Panc1 (cell line): ENCODE measurements around the gene ZNF664. TPM values are rescaled to one million over a fixed set of nuclear protein-coding genes. Genes with fewer than 3 reads are reported as not detected.

Experiments used
- ATAC-seq: fragments of 200-7000 bp; cut with Tn5 transposase; 2 replicates; pipeline ENCODE4 v1.9.1; 2020; ENCODE audit warnings: mild to moderate bottlenecking, moderate library complexity
- BruUV-seq: library from RNA; stranded (reverse); fragments of 400-500 nt; replicated peaks from 2 replicates; lab custom pipeline; 2021; lab: Mats Ljungman, UMichigan
- CTCF ChIA-PET: fragments of 300-600 bp; sonication (Branson Sonifier 250); formaldehyde crosslinking; loops from one replicate; lab custom pipeline; 2022; ENCODE audit warnings: antibody characterized with exemption; lab: Charles Lee
- POLR2A ChIA-PET: fragments of 300-600 bp; sonication (Branson Sonifier 250); formaldehyde crosslinking; loops from one replicate; lab custom pipeline; 2022; ENCODE audit warnings: antibody characterized with exemption; lab: Charles Lee
- DNase-seq: peaks from one replicate; pipeline ENCODE4 v3.0.0-alpha.2; 2010; ENCODE audit warnings: low read depth, low spot score
- H3K27ac ChIP-seq: 2 replicates; pipeline ENCODE4 v1.5.1; 2011; ENCODE audit warnings: mild to moderate bottlenecking, low read length, inconsistent platforms
- H3K27me3 ChIP-seq: fragments of 200-500 bp; sonication (Bioruptor generic); 2 replicates; pipeline ENCODE4 v1.6.0; 2014; ENCODE audit warnings: low read length, inconsistent platforms; ENCODE audit not compliant: control insufficient read depth, insufficient read depth
- H3K36me3 ChIP-seq: fragments of 200-500 bp; sonication (Bioruptor generic); 2 replicates; pipeline ENCODE4 v1.5.1; 2014; ENCODE audit warnings: inconsistent platforms, mild to moderate bottlenecking, low read length, moderate library complexity; ENCODE audit not compliant: control insufficient read depth, insufficient read depth
- H3K4me1 ChIP-seq: 2 replicates; pipeline ENCODE4 v1.5.1; 2011; ENCODE audit warnings: inconsistent platforms, mild to moderate bottlenecking, low read length, moderate library complexity; ENCODE audit not compliant: control insufficient read depth, insufficient read depth
- H3K4me3 ChIP-seq, 2 experiments: 2 replicates each; pipeline ENCODE4 v1.5.1; 2011 to 2012; ENCODE audit warnings: low read depth in 2 of 2, low read length in 2 of 2, mild to moderate bottlenecking in 2 of 2, inconsistent platforms in 1 of 2, moderate library complexity in 1 of 2
- H3K9me3 ChIP-seq: fragments of 200-500 bp; sonication (Bioruptor generic); 2 replicates; pipeline ENCODE4 v1.5.1; 2014; ENCODE audit warnings: low read depth, mild to moderate bottlenecking, inconsistent platforms, low read length, moderate library complexity; ENCODE audit not compliant: control insufficient read depth, insufficient read depth
- CTCF ChIP-seq: fragments of 450-650 bp; IDR thresholded peaks from 2 replicates; pipeline ENCODE4 v1.5.1; 2017; ENCODE audit warnings: mild to moderate bottlenecking
- POLR2AphosphoS5 ChIP-seq: IDR thresholded peaks from 2 replicates; pipeline ENCODE4 v1.6.1; 2012; ENCODE audit warnings: mild to moderate bottlenecking, low read depth, low read length, moderate library complexity
- REST ChIP-seq, 2 experiments: IDR thresholded peaks; 2 replicates each; pipeline ENCODE4 v1.6.1; 2011 to 2012; ENCODE audit warnings: low read depth in 2 of 2, control low read depth in 1 of 2, low read length in 1 of 2, mild to moderate bottlenecking in 1 of 2, moderate library complexity in 1 of 2; ENCODE audit not compliant: insufficient read depth in 1 of 2
- SIN3A ChIP-seq: IDR thresholded peaks from 2 replicates; pipeline ENCODE4 v1.6.1; 2012; ENCODE audit warnings: low read depth, mild to moderate bottlenecking, low read length, moderate library complexity, borderline replicate concordance; ENCODE audit not compliant: insufficient read depth
- TCF7L2 ChIP-seq: IDR thresholded peaks from 2 replicates; pipeline ENCODE4 v1.6.1; 2011; ENCODE audit warnings: mild to moderate bottlenecking, low read depth, low read length, inconsistent platforms
- in situ Hi-C: cut with HindIII; loops from 2 replicates; pipeline ENCODE4 v1.10.0; 2016; ENCODE audit warnings: low sequenced_read_pairs, low pct_unique_long_range_greater_than_20kb
- intact Hi-C: fragments of 100-400 bp; cut with micrococcal nuclease; formaldehyde crosslinking; loops from one replicate; pipeline ENCODE4 v1.10.0; 2022; ENCODE audit not compliant: unreplicated experiment
- total RNA-seq: library from RNA; stranded (reverse); gene quantifications from one replicate; pipeline ENCODE4 v1.2.1, GENCODE V29; 2021; ENCODE audit not compliant: unreplicated experiment

Gene ZNF664
- total RNA-seq, 1 experiment from 2014 or later, result 115 TPM

GRCh38 chr12:123965382-123965781 lies 7.6 kb upstream of the ZNF664 start:
- Histone ChIP-seq H3K27me3 (no peaks in the 10 kb centered on the region), H3K4me1 (no peaks in the 10 kb centered on the region), H3K27ac (no peak overlapping the region), H3K4me3 (no peak overlapping the region), H3K36me3 (no peaks in the 10 kb centered on the region), H3K9me3 (no peaks in the 10 kb centered on the region)
- DNase-seq (no peak), ATAC-seq (no peak)
- no TSS peak for BruUV-seq
- POLR2A ChIA-PET, result no interaction called here
- in situ Hi-C loops, result no loop called here
- CTCF ChIA-PET, result no interaction called here
- TF ChIP-seq POLR2AphosphoS5 (no peak), TCF7L2 (no peak), SIN3A (no peak), CTCF (no peak), REST (IDR thresholded peaks at IDR 0.05; ENCODE audit: insufficient read depth in 1 of 2, low read depth in 2 of 2, low read length in 1 of 2) (no peak)
- intact Hi-C loops, result no loop called here

- in situ Hi-C loops, result no loop called here
- ATAC-seq (no peak), DNase-seq (no peak)
- BruUV-seq, result no TSS peak
- no peaks in the 10 kb centered on the region for H3K27me3 ChIP-seq
- no peak overlapping the region for H3K27ac ChIP-seq
- intact Hi-C loops, result no loop called here
- POLR2A ChIA-PET, result no interaction called here
- H3K9me3 ChIP-seq, result no peaks in the 10 kb centered on the region
- TF ChIP-seq CTCF, result no peak
- no peak for TF ChIP-seq TCF7L2
- TF ChIP-seq POLR2AphosphoS5, result no peak
- TF ChIP-seq SIN3A, result no peak
- no peak for TF ChIP-seq REST (IDR thresholded peaks at IDR 0.05; ENCODE audit: insufficient read depth in 1 of 2, low read depth in 2 of 2, low read length in 1 of 2)
- H3K36me3 ChIP-seq, result no peaks in the 10 kb centered on the region
- CTCF ChIA-PET, result no interaction called here
- H3K4me1 ChIP-seq, result peaks cover 3% of the 10 kb centered on the region; the same call in 1 of the 2 replicates
- H3K4me3 ChIP-seq, result no peak overlapping the region
Measured at GRCh38 chr12:123966596-123966995, 6.4 kb upstream of the ZNF664 start.
